ENCODE measurements around the gene DNAJC8. TPM values are rescaled to one million over a fixed set of nuclear protein-coding genes. Genes with fewer than 3 reads are reported as not detected.

DNAJC8 gene
- total and polyA plus RNA-seq, 12 donors: 39.7 to 74.0 (median 58.0) TPM

DNA sequence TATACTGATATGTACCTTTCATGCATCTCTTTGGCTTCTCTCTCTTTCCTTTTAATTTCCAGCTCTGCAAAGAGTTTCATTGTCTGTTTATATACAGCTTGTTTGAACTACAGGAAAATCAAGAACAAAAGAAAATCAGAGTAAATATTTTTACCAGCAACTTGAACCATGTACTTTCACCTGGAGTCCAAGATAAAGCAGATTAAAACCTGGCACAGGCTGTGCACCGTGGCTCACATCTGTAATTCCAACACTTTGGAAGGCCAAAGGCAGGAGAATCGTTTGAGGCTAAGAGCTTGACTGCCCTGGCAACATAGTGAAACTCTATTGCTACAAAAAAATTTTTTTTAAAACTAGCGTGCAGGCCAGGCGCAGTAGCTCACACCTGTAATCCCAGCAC is 27.6 kb downstream of the DNAJC8 start:
- intact Hi-C loops (cut with DNase I): loop anchor here in 5 of 10 donors (5.0 to 10.0 kb wide), 3 partner anchors 113 to 340 kb away; no protein-coding TSS in a partner anchor
- Histone ChIP-seq H3K36me3 (peaks cover 0 to 100% (median 63%) of the 10 kb centered on the region in 9 donors), H3K9me3 (no peaks in the 10 kb centered on the region), H3K27ac (no peak overlapping the region), H3K27me3 (no peaks in the 10 kb centered on the region), H3K4me1 (peaks cover 0 to 8% (median 0%) of the 10 kb centered on the region in 9 donors), H3K4me3 (no peak overlapping the region)
- TF ChIP-seq CTCF (IDR thresholded peaks at IDR 0.05): no peak
- ATAC-seq (no peak), DNase-seq (no peak)
- WGBS, 2 donors: 81 to 88% methylated on average over 4 of the region's 4 CpGs

DNA sequence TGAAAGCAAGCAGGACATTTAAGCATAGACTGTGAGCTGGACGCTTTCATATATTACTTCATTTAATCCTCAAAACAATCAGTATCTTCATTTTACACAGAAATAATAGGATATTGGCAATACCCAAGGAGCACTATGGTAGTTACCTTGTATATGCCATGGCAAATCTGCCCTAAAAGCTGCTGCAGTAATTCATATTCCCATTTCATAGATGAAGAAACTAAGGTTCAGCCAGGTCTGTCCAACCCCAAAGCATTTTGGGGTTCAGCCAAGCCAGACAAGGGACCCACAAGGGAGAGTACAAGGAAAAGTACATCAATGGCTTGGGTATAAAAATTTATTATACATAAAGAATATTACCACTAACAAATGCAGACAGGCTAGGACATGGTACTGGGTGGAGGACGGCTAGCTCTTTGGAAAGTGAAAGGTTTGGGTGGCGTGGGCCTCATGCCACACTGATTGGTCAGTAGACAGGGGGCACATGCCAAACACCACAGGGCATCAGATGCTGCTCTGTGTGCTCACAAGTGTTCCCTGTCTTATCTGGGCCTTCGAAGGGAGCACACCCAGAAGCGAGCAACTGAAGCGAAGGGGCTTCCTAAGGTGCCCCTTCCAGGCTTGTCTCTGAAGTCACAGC is 32.5 kb downstream of the DNAJC8 start:
- no peak for TF ChIP-seq CTCF (IDR thresholded peaks at IDR 0.05)
- no peaks in the 10 kb centered on the region for H3K9me3 ChIP-seq
- peaks cover 0 to 22% (median 12%) of the 10 kb centered on the region in 9 donors for H3K4me1 ChIP-seq
- DNase-seq (no peak), ATAC-seq (no peak)
- peak overlapping the region in 1 of 10 donors; percentile 61 for H3K27ac ChIP-seq
- WGBS, 2 donors: 95 to 96% methylated on average over 6 of the region's 6 CpGs
- H3K4me3 ChIP-seq: no peak overlapping the region
- H3K36me3 ChIP-seq: peaks cover 7 to 78% (median 66%) of the 10 kb centered on the region in 9 donors
- intact Hi-C loops (cut with DNase I): loop anchor here in 2 of 10 donors (10.0 kb wide), 2 partner anchors 166 to 336 kb away; no protein-coding TSS in a partner anchor
- H3K27me3 ChIP-seq: no peaks in the 10 kb centered on the region

DNA sequence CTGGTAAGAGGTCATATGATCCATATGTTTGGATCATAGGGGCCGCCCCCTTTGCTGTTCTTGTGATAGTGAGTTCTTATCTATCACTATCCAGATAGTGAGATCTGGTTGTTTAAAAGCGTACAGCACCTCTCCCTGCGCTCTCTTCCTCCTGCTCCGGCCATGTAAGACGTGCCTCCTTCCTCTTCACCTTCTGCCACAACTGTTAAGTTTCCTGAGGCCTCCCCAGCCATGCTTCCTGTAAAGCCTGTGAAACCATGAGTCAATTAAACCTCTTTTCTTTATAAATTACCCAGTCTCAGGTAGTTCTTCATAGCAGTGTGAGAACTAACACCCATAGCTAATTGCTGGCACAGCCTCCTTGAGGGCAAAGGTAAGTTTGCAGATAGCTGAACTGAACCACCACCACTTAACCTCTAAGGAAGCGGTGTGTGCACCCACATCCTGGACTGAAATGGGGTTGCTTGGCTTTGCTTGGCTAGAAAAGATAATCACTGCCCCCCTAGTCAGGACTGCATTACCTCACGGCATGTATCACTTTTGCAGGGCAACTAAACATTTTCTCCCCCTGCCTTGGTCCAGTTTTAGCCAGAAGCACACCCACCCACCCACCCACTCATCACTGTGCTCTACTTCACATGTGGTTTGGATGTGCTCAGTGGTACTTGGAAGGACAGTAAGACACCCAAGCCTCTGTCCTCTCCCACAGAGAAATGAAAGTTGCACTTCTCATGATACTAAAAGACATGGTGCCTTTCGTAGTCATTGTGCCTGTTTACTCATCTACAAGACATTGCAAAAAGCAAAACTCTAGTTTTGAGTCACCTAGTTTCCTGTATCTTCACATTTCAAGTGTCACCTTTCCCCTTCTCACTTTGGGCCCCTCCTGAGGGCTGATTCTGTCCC is 33.2 kb downstream of the DNAJC8 start:
- whole genome bisulfite sequencing, 2 donors: 90 to 91% methylated on average over 8 of the region's 8 CpGs
- H3K27ac ChIP-seq: peak overlapping the region in 1 of 10 donors; percentile 61
- no peak overlapping the region for H3K4me3 ChIP-seq
- H3K36me3 ChIP-seq: peaks cover 7 to 71% (median 61%) of the 10 kb centered on the region in 9 donors
- no peaks in the 10 kb centered on the region for H3K9me3 ChIP-seq
- no peak for DNase-seq
- H3K27me3 ChIP-seq: no peaks in the 10 kb centered on the region
- peaks cover 0 to 22% (median 12%) of the 10 kb centered on the region in 9 donors for H3K4me1 ChIP-seq
- peak in 1 of 8 donors; percentile 42 for ATAC-seq
- no peak for TF ChIP-seq CTCF (IDR thresholded peaks at IDR 0.05)
- intact Hi-C loops (cut with DNase I): loop anchor here in 4 of 10 donors (10.0 kb wide), 4 partner anchors 165 to 355 kb away; no protein-coding TSS in a partner anchor

DNA sequence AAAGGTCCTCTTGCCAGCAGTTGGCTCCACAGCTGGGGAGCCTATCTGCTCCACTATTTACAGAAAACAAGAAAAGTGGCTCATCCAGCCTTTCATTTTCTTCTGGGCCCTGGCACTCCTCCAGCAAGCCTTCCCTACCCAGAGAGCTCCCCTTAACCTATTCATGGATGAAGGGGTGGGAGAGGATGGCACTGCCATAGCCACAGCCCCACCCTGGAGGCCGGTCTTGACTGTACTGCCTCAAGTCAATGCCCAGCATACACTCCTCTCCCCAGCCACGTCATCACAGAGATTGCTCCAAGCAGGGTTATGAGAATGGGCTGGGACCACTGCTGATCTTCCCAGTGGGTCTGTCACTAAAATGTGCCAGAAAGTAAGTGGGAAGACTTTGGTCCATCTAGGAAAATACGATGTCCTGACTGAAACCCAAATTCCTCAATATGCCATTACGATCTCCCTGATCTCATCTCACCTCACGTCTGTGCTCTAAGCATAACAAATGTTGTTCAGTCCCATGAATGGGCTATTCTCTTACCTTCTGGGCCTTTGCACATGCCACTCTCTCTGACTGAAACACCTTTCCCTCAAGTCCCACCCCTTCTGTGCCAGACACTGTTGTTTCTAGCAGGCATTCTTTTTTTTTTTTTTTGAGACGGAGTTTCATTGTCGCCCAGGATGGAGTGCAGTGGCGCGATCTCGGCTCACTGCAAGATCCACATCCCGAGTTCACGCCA is 35.0 kb downstream of the DNAJC8 start:
- Histone ChIP-seq H3K27me3 (no peaks in the 10 kb centered on the region), H3K36me3 (peaks cover 0 to 53% (median 44%) of the 10 kb centered on the region in 9 donors), H3K27ac (no peak overlapping the region), H3K4me1 (peaks cover 0 to 22% (median 12%) of the 10 kb centered on the region in 9 donors), H3K9me3 (no peaks in the 10 kb centered on the region), H3K4me3 (no peak overlapping the region)
- 94% methylated on average over 12 of the region's 12 CpGs for WGBS, 2 donors
- ATAC-seq: no peak
- intact Hi-C loops (cut with DNase I): loop anchor here in 2 of 10 donors (10.0 kb wide), 2 partner anchors 343 to 353 kb away; no protein-coding TSS in a partner anchor
- no peak for DNase-seq
- TF ChIP-seq CTCF (IDR thresholded peaks at IDR 0.05): no peak
